PFSK-1 (cell line): ENCODE measurements around the gene DOCK4.

Source experiments
- FOXP2 ChIP-seq: optimal IDR thresholded peaks from 2 replicates; pipeline ENCODE3; 2011; ENCODE audit warnings: borderline replicate concordance, control low read depth, inconsistent platforms; ENCODE audit not compliant: insufficient read depth; ENCODE audit errors: extremely low read length, extremely low read depth
- POLR2AphosphoS5 ChIP-seq: IDR thresholded peaks from 2 replicates; pipeline ENCODE4 v1.6.1; 2012; ENCODE audit warnings: low read depth, mild to moderate bottlenecking, control low read depth, low read length, moderate library complexity
- REST ChIP-seq, 2 experiments: IDR thresholded peaks; 2 replicates each; pipeline versions ENCODE4 v1.6.1 to v1.8.0; 2011 to 2012; ENCODE audit warnings: low read depth in 2 of 2, low read length in 2 of 2, control low read depth in 1 of 2, inconsistent platforms in 1 of 2, mild to moderate bottlenecking in 1 of 2, moderate library complexity in 1 of 2; ENCODE audit not compliant: insufficient read depth in 1 of 2
- SIN3A ChIP-seq: IDR thresholded peaks from 2 replicates; pipeline ENCODE4 v1.6.1; 2012; ENCODE audit warnings: mild to moderate bottlenecking, low read length, moderate library complexity, borderline replicate concordance; ENCODE audit not compliant: insufficient read depth
- TAF1 ChIP-seq: IDR thresholded peaks from 2 replicates; pipeline ENCODE4 v1.6.1; 2012; ENCODE audit warnings: low read length, control low read depth, borderline replicate concordance; ENCODE audit not compliant: insufficient read depth

The DOCK4 gene

DNA sequence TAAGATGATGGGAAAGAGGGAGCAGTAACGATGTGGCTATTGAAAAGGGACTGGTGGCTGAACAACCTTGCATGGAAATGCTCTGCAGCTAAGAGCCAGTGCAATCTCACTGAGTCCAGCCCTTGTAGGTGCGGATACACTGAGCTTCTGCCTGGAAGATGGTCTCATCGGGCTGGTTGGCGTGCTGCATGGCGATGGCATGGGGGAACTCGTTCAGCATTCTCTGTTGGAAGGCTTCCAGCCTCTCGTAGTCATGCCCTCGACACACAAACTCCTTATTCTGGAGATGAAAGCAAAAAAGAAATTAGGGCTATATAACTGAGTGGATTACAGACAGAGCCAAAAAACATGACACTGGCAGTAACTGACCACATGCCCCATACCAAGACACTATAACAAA lies 446.2 kb downstream of the DOCK4 start:
- TF ChIP-seq FOXP2: no peak
- no peak for TF ChIP-seq POLR2AphosphoS5
- TF ChIP-seq REST (IDR thresholded peaks at IDR 0.05; ENCODE audit: insufficient read depth in 1 of 2, low read depth in 2 of 2, low read length in 2 of 2): no peak
- no peak for TF ChIP-seq TAF1
- no peak for TF ChIP-seq SIN3A

- TF ChIP-seq REST (IDR thresholded peaks at IDR 0.05; ENCODE audit: insufficient read depth in 1 of 2, low read depth in 2 of 2, low read length in 2 of 2): no peak
- no peak for TF ChIP-seq TAF1
- no peak for TF ChIP-seq POLR2AphosphoS5
- no peak for TF ChIP-seq FOXP2
- no peak for TF ChIP-seq SIN3A
Measured at GRCh38 chr7:111758332-111758731, 447.9 kb downstream of the DOCK4 start.

DNA sequence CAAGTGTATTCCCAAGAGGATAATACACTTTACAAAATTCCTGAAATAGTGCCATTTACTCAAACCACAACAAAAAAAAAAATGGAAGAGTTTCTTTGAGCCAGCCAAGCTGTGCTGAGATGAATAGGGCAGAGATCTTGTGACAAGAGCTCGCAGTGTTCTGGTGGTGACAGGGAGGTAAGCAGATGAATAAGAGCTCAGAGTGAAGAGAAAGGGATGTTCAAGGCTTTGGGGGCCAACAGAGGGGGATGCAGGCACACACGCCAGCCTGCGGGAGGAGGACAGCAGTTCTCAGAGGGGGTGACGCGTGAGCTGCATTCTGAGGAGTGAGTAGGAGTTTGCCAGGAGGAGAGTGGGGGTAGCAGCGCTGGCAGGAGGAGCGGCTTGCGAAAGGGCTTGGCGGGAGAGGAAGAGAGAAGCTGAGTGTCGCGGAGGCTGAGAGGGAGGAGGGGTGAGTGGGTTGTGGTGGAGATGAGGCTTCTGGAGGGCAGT lies 449.5 kb downstream of the DOCK4 start:
- TF ChIP-seq SIN3A (no peak), FOXP2 (peak; percentile 69)

DNA sequence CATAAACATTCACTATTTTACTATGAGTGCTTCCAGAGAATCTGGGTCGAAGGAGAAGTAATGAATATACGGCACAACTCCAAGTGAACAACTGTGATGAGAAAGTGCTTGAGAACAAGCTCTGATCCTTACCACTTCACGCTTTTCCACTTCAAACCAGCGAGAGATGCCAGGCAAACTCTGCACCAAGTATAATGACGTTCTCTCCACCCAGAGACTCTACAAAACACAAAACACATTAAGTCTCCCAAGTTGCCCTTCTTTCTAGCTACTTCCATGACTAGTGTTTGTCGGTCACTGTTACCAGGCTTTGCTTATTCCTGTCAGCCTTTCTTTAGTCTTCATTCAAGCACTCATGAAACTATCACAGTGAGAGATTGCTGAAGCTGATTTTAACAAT lies 450.8 kb downstream of the DOCK4 start:
- no peak for TF ChIP-seq POLR2AphosphoS5
- no peak for TF ChIP-seq TAF1
- no peak for TF ChIP-seq REST (IDR thresholded peaks at IDR 0.05; ENCODE audit: insufficient read depth in 1 of 2, low read depth in 2 of 2, low read length in 2 of 2)
- TF ChIP-seq SIN3A: no peak
- TF ChIP-seq FOXP2: no peak

DNA sequence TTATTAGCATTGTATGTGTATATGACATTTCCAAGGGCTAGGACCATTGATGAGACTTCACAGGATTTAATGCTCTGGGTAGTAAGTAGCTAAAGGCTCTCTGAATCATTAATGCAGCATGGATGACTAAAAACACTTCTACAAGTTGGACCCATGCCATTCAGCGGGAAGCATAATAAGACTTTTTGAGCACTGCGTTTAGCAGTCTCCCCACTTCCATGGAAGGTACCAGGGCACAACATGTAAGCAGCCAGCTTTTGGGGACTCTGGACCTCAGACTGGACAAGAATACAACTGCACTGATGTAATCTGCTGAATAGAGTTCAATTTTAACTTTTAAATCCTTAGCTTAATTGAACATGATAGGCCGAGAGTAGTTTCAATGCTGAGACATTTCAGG lies 452.2 kb downstream of the DOCK4 start:
- TF ChIP-seq REST (IDR thresholded peaks at IDR 0.05; ENCODE audit: insufficient read depth in 1 of 2, low read depth in 2 of 2, low read length in 2 of 2) (no peak), SIN3A (no peak), FOXP2 (no peak), TAF1 (no peak), POLR2AphosphoS5 (no peak)
